HG02870 (cell line): ENCODE data around the gene CSNK2A3.
"Not testable (repeated sequence)": the region's sequence is repeated elsewhere in the genome, so short reads cannot be mapped to it uniquely, and the experiment has no call there.

Source experiments
- ATAC-seq: cut with Tn5 transposase; IDR thresholded peaks from one replicate; pipeline ENCODE4 v1.9.1; 2021; ENCODE audit warnings: mild to moderate bottlenecking, moderate library complexity; ENCODE audit not compliant: unreplicated experiment

CSNK2A3 gene

DNA sequence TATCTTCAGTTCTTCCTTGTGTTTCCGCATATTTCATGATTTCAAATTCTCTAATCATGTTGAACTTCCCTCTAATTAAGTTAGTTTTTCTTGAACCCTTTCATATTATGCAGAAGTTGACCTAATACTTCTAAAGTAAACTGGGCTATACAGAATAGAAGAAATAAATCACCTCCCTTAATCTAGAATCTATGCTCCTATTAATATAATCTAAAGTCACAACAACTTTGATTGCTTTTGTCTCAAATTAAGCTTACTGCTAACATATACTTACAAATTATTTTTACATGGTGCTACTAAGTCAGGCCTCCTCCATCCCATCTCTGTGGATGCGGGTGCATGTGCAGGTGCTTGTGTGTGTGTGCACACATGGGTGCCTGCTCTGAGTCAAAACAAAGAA is 27.3 kb upstream of the CSNK2A3 start:
- ATAC-seq: no peak

DNA sequence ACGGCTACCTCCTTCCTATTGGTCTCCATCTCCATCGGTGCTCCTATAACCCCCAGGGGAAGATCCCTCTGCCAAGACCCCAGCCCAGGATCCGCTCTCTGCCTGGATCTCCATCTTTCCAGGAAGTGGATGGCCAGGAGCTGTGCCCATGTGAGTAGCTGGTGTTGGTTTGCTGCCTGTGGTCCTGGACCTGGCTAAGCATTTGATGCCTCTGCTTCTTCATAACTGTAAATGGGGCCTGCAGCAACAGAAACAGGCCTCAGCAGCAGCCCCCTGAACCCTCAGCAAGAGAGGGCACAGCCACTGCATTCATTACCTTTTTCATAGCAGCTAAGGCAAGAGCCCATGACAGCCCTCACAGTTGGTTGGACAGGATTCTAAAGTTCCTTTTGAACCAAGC is 26.6 kb upstream of the CSNK2A3 start:
- ATAC-seq: no peak

DNA sequence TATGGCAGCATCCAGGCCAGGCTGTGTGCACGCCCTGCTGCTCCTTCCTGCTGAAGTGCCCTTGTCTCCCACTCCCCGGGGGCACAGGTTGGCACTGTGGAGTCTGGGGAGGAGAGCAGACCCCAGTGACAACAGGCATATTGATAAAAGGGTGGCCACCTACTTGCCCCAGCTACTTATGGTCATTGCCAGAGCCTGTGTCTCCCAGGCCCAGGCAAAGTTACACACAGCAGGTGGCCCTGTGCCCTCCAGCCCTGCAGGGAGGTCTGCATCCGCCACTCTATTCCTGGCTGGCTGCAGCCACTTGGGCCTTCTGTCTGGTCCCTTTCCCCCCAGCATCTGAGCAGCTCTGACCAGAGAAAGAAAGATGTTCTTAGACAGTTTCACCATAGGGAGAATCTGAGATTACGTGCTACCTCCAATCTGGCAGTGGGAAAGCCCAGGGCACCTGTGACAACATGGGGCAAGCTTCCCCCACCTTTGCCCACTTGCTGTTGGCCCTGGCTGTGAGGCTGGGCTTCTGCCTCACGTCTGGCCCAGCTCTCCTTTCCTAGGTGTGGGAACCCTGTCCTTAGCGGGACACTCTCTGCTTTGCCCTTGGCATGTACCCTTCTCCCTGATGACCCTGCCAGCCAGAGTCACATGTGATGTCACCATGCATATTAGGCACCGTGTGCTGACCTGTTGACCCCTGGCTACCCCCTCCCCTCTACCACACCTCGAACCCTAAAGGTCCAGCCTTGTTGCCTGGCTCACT is 25.3 kb upstream of the CSNK2A3 start:
- ATAC-seq: no peak

DNA sequence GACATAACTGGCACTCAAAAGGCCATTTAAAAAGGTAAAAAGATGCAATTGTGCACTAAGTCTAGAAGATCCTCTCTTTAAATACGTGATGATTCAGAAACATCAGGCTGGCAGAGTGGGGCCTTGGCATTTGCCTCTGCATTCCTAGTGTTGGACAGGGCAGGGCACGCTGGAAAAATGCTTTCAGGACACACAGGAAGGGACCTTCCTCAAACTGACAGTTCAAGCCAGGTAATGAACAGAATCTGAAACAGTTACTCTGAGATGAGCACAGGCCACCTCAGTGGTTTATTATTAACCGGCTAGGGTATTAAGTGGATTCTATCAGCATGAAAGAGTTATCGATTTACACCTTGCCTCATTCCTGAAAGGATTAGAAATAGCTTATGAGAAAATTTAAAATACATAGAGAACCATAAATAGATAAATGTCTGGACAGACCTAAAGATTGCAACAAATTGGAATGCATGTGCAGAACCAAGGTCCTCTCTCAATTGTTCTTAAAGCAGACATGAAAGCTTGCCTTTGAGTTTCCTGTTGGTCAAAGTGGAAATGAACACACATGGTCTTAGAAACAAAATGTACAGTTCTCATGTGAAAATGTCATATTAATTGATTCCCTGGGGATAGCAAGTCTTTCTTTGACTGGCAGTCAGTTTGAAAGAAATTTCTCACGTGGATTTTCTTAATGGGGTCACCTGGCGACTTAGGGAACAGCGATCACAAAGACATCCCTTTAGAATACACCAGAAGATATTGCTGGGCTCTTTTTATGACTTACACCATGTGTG is 21.5 kb upstream of the CSNK2A3 start:
- ATAC-seq: no peak

DNA sequence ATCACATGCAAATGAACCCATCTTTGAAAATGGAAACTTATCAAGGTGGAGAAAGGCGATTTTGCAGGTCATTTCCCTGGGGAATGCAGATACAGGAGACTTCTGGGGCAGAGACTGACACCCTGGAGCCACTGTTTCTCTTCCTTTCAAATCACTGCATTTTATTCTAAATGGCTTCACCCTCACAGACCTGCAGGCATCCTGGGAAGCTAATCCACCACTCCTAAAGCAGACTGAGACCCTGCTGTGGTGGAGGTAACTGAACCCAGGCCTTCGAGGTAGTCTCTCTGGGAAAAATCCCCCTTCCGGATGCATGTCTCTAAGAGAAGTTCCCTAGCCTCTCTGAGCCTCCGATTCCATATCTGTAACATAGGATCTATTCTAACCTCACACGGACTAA is 20.9 kb upstream of the CSNK2A3 start:
- no peak for ATAC-seq

DNA sequence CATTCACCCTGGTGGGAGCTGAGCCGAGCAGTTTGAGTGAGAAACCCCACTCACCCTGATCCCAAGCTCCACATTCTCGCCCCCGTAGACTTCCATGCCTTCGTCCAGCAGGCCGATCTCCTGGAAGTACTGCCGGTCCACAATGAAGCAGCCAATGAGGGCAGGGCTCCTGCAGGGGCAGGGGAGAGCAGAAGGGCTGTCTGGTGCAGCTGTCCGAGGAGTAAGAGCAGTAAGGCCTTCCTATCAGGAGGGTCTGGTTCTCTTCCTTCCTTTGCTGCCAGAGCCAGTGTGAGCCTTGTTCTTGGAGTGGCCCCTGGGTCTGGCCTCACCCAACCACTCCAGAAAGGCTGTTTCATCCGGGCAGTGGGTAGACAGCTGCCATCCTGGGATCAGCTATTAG is 19.4 kb upstream of the CSNK2A3 start:
- no peak for ATAC-seq

DNA sequence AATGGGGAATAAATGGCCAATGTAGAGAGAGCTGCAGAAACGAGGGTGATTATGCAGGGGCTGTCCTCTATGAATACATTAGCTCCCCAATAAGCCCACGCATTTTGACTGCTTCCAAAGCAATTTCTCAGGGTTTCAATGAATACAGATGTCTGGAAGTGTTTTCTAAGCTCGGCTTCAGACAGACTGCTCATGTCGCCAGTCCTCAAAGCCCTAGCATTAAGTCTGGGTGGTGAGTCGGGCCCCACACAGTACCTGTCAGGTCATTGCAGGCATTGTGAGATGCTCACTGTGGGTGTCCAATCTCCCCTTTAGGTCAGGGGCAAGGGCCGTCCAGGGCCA is 17.9 kb upstream of the CSNK2A3 start:
- ATAC-seq: no peak

DNA sequence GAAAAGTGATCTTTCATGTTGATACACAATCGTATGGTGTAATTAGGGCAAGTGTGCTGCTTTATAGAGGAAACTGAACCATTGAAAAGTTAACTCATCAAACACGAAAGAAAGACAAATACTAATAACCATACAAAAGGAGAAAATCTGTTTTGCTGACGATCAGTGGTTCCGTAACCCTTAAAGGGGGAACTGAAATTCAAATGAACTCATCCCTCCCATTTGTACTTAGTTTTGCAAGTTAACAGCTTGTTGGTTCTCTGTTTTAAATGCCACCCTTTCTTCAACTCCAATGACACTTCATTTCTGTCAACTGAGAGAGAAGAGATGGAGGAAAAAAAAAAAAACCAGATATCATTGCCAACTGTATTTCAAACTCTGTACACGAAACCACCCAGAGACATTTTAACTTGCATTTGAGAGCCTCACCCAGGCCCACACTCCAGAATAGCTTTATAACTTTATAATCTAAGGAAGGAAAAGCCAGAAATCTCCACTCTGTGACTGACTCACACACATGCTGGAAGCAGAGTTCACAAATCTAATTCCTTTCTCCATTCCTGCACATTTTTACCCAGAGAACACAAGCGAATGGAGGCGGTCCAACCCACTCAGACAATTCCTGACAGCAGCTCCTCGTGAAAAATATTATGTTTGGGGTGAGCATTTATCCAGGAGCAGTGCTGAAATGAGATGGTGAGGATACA is 17.4 kb upstream of the CSNK2A3 start:
- ATAC-seq: no peak

DNA sequence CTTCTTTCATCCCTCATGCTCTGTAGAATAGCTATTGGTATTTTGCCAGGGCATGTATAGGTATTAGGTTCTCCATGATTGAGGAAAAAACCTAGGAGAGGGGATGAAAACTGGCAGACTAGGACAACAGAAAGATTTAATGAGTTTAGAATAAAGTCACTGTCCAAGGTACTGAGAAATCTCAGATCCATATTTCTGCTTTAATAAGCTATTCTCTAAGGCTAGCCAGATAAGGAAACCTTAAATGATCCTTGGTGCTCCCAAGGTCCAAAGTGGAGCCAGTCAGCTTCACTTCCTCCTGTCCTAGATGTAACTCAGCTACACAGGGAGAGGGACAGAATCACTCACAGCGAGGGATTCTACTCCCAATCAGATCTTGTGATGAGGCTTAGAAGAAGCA is 13.7 kb upstream of the CSNK2A3 start:
- ATAC-seq: no peak

DNA sequence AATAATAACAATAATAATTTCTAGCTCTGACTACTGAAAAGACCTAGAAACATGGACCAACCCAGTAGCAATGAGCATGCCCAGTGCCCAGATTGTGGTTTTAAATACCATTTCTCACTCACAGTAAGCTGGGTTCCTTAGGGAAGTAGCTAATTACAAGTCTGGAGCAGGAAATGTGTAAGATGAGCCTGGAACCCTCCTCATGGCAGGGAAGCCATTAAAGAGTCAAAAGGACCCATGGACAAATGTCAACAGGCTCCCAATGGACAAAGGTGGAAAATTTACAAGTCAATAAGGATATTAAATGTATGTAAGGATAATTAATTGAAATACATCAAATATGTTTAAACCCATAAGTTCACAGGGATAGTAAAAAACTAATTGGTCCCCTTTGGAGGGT is 10.6 kb upstream of the CSNK2A3 start:
- no peak for ATAC-seq

DNA sequence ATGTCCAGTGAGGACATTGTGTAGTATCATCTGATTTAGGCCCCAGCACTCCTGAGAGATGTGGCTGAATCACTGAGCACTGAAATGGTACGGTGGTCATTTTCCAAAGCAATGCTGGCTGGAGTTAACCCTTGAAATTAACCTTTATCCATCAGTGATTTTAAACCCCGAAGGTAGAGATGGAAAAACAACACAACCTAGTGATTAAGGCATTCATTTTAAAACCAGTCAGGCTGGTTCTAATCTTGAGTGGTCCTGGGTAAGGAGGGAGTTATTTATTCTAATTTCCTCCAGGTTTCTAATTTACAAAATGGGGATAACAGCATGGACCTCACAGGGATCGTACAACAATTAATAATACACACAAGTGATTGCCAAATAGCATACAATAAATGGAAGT is 6.6 kb upstream of the CSNK2A3 start:
- no peak for ATAC-seq

DNA sequence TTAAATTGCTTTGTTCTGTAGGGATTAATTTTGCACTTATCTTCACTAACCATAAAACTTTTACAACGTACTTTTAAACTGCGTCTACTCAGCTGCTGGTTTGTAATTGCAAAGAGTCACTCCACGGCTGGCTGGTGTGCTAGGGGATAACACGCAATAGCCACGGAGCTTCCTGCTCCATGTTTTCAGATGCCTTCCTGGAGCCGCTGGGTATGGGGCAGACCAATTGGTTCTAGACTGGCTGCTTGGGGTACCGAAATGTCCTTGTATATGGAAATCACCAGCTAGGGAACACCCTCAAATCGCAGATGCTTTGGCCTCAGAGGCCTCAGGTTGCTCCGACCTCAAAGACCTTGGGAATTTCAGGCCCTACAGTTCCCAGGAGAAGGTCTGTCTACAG is 3.8 kb upstream of the CSNK2A3 start:
- no peak for ATAC-seq

DNA sequence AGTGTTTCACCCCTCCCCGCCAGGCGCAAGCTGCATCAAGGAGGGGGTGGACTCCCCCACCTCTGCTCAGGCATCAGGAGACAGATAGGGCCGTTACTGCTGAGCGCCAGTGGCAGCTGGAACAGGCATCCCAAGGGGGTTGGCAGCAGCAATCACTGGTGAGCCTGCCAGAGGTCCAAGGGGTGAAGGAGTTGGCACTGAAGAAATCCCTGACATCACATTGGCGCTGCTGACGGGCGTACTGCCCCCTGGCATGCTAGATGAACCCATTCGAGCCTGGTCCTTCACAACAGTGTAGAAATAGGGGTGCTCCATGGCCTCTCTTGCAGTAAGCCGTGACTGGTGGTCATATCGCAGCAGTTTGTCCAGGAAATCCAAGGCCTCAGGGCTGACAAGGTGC is 1.2 kb downstream of the CSNK2A3 start:
- ATAC-seq: not testable (repeated sequence)

DNA sequence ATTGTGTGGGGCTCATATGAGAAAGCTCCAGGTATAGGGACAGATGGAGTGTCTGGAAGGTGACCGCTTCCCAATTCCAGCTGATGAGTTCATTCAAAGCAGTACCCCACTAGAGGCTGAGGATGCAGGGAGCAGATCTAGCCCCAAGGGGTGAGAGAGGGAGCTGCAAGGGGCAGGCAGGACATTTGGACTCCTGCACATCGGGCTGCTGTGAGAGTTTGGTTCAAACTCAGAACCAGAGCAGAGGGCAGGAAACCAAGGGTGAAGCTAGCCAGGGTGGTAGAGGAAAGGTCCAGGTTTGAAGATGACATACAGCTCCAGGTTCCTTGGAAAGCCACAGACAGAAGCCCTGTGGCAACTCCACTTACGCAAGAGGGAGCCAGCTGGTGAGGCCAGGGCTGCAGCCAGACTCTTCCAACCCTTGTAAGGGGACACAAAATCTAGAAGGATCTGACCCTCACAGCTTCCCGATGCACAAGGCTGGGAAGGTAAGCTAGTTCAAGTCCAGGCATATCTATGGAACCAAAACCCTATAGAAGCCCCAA is 1.9 kb downstream of the CSNK2A3 start:
- no peak for ATAC-seq

DNA sequence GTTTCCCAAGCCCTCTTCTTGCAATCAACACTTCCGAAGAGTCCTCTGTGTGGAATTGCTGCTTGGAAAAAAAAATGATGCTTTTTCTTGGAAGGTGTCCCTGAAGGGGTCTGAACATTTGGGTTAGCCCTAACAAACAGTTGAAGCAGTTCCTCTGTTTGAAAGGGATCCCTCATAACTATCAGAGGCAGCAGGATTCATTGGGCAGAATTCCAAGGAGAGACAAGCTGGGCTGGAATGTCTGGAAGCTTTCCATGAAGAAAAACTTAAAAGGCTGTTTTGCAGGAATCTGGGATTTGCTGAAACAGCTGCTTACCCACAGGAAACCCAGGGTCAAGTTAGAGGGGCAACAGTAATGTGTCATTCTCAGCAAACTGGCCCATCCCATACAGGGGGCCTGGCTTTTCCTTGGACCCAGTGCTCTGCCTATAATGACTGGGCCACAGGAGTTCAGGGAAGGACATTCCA is 3.1 kb downstream of the CSNK2A3 start:
- ATAC-seq: no peak

DNA sequence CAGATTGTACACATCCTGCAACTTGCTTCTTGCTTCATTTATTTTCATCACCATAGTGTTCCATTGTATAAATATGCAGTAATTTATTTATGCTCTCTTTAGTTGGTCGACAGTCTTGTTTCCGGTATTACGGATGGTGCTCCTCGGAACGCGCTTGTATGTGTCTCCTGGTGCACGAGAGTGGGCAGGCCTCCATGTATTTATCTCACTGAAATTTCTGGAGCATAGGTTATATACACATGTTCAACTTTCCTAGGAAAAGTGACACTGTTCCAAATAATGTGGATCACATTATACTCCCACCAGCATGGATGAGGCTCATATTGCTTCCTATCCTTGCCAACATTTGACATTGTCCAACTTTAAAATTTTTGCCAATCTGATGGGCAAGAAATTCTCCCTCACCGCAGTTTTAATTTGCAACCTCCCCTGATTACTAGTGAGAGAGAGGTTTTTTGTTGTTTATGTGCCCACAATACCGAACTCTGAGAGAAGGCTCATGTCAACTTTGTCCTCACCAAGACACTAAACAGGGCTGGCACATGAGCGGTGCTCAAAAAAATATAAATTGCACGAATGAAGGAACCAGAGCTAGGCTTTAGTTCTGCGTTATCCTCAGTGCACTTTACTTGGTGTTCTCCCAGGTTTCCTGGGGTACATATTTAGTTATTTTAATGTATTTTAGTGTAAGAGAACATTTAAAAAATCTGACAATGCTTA is 3.8 kb downstream of the CSNK2A3 start:
- ATAC-seq: no peak

DNA sequence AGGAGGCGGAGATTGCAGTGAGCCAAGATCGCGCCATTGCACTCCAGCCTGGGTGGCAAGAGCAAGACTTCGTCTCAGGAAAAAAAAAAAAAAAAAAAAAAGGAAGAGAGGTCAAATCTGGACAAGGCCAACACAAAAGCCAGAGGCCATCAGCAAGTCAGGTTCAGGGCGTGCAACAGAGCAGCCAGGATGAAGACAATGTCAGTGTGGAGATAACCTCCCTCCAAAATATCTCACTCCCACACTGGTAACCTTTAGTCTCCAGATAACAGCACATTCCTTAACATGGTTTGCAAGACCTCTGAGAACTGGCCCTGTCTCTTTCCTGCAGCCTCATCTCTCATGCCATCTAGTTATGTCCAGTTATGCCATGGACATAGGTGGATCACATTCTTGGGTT is 4.7 kb downstream of the CSNK2A3 start:
- ATAC-seq: no peak

DNA sequence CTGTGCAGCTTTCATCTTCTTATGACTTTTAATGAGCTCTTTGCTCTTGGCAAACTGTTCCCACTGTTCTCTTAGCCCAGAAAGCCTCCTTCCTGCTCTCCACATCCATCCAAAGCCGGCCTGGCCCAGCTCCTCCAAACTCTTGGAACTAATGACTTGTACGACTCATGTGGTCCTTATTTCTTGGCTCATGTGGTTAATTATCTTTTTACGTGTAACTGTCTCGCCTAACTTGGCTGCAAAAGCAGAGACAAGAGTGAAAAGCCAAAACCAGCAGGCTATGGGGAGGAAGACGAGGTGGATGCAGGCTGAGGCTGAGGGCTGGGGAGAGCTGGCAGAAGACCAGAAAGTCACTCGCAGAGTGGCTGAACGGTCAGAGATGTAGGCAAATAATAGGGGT is 5.5 kb downstream of the CSNK2A3 start:
- no peak for ATAC-seq

DNA sequence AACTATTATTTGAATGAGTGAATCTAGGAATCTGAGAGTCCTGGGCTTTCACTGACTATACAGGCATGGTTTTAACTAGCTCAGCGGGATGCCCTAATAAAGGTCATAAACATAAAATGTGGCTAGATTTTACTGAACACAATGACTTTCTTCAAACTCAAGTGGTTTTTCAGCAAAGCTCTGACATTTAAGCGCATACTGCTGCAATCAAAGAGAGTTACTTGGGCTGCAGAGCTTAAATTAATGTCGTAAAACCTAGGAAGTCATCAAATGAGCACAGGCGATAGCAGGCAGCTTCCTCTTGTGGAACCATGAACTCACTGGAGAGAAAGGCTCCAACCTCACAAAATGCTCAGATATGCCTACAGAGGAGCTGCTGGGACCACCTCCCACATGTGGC is 6.7 kb downstream of the CSNK2A3 start:
- ATAC-seq: no peak

DNA sequence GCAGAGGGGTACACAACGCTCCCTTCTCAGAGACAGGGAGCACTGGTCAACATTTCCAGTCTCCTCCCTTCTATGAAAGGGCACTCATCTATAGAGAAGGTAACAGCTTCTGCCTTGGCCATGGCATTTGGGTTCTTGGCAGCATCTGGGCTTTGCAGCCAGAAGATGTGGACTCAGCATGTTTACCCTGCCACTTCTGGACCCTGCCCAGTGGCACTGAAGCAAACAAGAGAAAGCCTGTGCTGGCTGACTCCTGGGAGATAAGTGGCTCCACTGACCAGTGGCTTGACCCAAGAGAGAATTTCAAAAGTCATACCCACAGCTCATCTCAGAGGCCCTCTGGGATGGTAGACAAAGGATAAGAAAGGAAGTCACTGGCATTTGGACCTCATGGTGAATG is 8.0 kb downstream of the CSNK2A3 start:
- no peak for ATAC-seq

DNA sequence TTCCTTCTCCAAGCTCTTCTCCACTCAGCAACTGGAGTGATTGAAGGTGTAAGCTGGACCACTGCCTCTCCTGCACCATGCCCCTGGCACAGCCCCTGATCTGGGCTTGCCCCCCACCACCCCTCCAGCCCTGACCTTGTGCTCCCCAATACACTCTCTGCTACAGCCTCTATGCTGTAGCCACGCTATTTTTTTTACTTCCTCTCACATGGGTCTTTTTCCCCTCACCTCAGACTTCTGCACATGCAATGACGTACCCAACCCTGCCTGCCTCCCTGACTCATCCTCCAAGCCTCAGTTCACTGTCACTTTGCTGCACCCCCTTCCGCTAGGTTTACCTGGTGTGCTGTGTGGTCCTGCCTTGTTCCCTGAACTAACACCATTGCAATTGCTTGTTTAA is 9.0 kb downstream of the CSNK2A3 start:
- ATAC-seq: no peak
